Smooth muscle cell (in vitro differentiated cells): Measurements from ENCODE around the gene BNIP3. TPM values are rescaled to one million over a fixed set of nuclear protein-coding genes. Genes with fewer than 3 reads are reported as not detected.

Source experiments
- DNase-seq: peaks from one replicate; lab custom pipeline; 2025; ENCODE audit not compliant: unreplicated experiment; lab: John Stamatoyannopoulos, UW
- H2AFZ ChIP-seq: fragments of 200-600 bp; sonication (generic); 2 replicates; pipeline ENCODE4 v1.6.0; 2016; ENCODE audit warnings: antibody characterized with exemption, low read depth, mild to moderate bottlenecking
- H3F3A ChIP-seq: fragments of 200-600 bp; sonication (generic); 2 replicates; pipeline ENCODE4 v1.6.0; 2017; ENCODE audit warnings: antibody characterized with exemption, low read depth
- H3K27ac ChIP-seq: fragments of 200-600 bp; sonication (generic); 2 replicates; pipeline ENCODE4 v1.5.1; 2016; ENCODE audit warnings: low read depth, mild to moderate bottlenecking
- H3K27me3 ChIP-seq: fragments of 200-600 bp; sonication (generic); 2 replicates; pipeline ENCODE4 v1.6.1; 2016; ENCODE audit warnings: low read depth, mild to moderate bottlenecking
- H3K36me3 ChIP-seq: fragments of 200-600 bp; sonication (generic); 2 replicates; pipeline ENCODE4 v1.5.1; 2016; ENCODE audit warnings: low read depth
- H3K4me1 ChIP-seq: fragments of 200-600 bp; sonication (generic); 2 replicates; pipeline ENCODE4 v1.5.1; 2016; ENCODE audit warnings: low read depth
- H3K4me2 ChIP-seq: fragments of 200-600 bp; sonication (generic); 2 replicates; pipeline ENCODE4 v1.6.0; 2016; ENCODE audit warnings: mild to moderate bottlenecking
- H3K4me3 ChIP-seq: fragments of 200-600 bp; sonication (generic); 2 replicates; pipeline ENCODE4 v1.5.1; 2016; ENCODE audit warnings: mild to moderate bottlenecking
- H3K79me2 ChIP-seq: fragments of 200-600 bp; sonication (generic); 2 replicates; pipeline ENCODE4 v1.6.0; 2016; ENCODE audit warnings: low read depth, mild to moderate bottlenecking
- H3K9ac ChIP-seq: fragments of 200-600 bp; sonication (generic); 2 replicates; pipeline ENCODE4 v1.6.0; 2016; ENCODE audit warnings: low read depth
- H3K9me3 ChIP-seq: fragments of 200-600 bp; sonication (generic); replicated peaks from 2 replicates; pipeline ENCODE4 v1.5.1; 2016; ENCODE audit warnings: low read depth
- H4K20me1 ChIP-seq: fragments of 200-600 bp; sonication (generic); 2 replicates; pipeline ENCODE4 v1.6.0; 2016; ENCODE audit warnings: low read depth
- WGBS: methylation state at CpG from one replicate; pipeline ENCODE4 v1.1.7; 2016; ENCODE audit warnings: low lambda C conversion rate; 5-methylcytosine and 5-hydroxymethylcytosine counted together
- polyA plus RNA-seq: library from polyadenylated mRNA; unstranded; fragments of >200 nt; fragmentation: Nextera tagmentation; extraction: Ambion mirVana; gene quantifications from 2 replicates; pipeline ENCODE4 v1.2.1, GENCODE V29; 2016
- total RNA-seq: library from RNA; depleted of rRNA; stranded (reverse); fragments of >200 nt; gene quantifications from 2 replicates; pipeline ENCODE4 v1.2.3, GENCODE V29; 2014
- TF ChIP-seq, protein P1 (sequence below): fragments of 200-600 bp; sonication (generic); IDR thresholded peaks from 2 replicates; pipeline ENCODE4 v1.5.1; 2017; ENCODE audit warnings: borderline replicate concordance, mild to moderate bottlenecking, antibody characterized with exemption; ENCODE audit not compliant: insufficient read depth, poor library complexity, severe bottlenecking

Gene BNIP3
- total and polyA plus RNA-seq, 2 experiments from 2014 or later: 213 to 292 TPM

DNA sequence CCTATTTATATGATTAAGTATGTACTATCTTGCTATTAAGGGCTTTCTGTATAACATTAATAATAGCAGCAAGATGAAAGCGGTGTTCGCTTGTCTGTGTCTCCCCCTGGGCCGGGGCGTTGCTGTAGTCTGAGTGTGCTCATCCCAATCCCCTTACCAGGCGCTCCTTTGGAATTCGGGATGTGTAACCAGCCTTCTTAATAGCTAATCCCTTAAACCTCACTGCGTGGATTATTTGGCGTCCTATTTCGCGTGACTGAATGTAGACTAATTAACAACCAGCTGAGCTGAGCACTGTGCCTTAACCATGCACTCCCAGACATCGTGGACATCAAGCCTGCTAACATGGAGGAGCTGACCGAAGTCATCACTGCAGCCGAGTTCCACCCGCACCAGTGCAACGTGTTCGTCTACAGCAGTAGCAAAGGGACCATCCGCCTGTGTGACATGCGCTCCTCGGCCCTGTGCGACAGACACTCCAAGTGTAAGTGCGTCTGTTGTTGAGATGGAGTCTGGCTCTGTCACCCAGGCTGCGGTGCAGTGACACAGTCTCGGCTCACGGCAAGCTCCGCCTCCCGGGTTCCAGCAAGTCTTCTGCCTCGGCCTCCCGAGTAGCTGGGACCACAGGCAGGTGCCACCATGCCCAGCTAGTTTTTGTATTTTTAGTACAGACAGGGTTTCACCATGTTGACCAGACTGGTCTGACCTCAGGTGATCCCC lies 36.6 kb downstream of the BNIP3 start:
- no peak for DNase-seq
- no peaks in the 10 kb centered on the region for H3K27me3 ChIP-seq
- no peak overlapping the region for H2AFZ ChIP-seq
- peaks cover 4% of the 10 kb centered on the region for H3K36me3 ChIP-seq
- H3K4me2 ChIP-seq: peak overlapping the region; percentile 40
- H3K9me3 ChIP-seq: no peaks in the 10 kb centered on the region
- peaks cover 75% of the 10 kb centered on the region for H4K20me1 ChIP-seq
- H3K4me3 ChIP-seq: no peak overlapping the region
- H3K27ac ChIP-seq: peak overlapping the region; percentile 42
- H3F3A ChIP-seq: peaks cover 9% of the 10 kb centered on the region
- TF ChIP-seq, protein P1, sequence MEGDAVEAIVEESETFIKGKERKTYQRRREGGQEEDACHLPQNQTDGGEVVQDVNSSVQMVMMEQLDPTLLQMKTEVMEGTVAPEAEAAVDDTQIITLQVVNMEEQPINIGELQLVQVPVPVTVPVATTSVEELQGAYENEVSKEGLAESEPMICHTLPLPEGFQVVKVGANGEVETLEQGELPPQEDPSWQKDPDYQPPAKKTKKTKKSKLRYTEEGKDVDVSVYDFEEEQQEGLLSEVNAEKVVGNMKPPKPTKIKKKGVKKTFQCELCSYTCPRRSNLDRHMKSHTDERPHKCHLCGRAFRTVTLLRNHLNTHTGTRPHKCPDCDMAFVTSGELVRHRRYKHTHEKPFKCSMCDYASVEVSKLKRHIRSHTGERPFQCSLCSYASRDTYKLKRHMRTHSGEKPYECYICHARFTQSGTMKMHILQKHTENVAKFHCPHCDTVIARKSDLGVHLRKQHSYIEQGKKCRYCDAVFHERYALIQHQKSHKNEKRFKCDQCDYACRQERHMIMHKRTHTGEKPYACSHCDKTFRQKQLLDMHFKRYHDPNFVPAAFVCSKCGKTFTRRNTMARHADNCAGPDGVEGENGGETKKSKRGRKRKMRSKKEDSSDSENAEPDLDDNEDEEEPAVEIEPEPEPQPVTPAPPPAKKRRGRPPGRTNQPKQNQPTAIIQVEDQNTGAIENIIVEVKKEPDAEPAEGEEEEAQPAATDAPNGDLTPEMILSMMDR: no peak
- WGBS: 86% methylated on average over 28 of the region's 28 CpGs
- H3K79me2 ChIP-seq: no peaks in the 10 kb centered on the region
- no peaks in the 10 kb centered on the region for H3K4me1 ChIP-seq
- H3K9ac ChIP-seq: no peak overlapping the region

DNA sequence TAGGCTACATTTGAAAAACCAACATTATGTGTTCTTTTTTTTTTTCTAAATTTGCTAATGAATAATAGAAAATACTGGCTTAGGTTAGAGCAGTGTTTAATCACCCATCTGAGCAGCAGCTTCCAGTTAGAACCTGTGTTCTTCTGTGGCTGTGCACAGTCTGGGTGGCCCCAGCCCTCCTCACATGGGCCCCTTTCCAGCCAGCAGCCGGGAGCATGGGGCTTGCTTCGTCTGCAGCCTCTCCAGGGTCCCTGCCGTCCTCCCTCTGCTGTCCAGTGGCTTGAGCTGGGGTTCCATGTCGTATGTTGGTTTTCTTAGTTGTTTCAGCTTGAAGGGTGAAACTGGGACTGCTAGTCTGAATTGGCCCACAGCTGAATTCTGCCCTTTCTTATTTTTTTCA lies 37.3 kb downstream of the BNIP3 start:
- Histone ChIP-seq H3K4me1 (no peaks in the 10 kb centered on the region), H3K4me3 (no peak overlapping the region), H3K27ac (peak overlapping the region; percentile 14), H3K9me3 (no peaks in the 10 kb centered on the region), H3K4me2 (peak overlapping the region; percentile 40), H4K20me1 (peaks cover 82% of the 10 kb centered on the region), H3K27me3 (no peaks in the 10 kb centered on the region), H3F3A (peaks cover 9% of the 10 kb centered on the region), H2AFZ (no peak overlapping the region), H3K79me2 (peaks cover 6% of the 10 kb centered on the region), H3K9ac (no peak overlapping the region), H3K36me3 (peaks cover 4% of the 10 kb centered on the region)
- 74% methylated on average over 4 of the region's 4 CpGs for WGBS
- no peak for DNase-seq
- TF ChIP-seq, protein P1: no peak

DNA sequence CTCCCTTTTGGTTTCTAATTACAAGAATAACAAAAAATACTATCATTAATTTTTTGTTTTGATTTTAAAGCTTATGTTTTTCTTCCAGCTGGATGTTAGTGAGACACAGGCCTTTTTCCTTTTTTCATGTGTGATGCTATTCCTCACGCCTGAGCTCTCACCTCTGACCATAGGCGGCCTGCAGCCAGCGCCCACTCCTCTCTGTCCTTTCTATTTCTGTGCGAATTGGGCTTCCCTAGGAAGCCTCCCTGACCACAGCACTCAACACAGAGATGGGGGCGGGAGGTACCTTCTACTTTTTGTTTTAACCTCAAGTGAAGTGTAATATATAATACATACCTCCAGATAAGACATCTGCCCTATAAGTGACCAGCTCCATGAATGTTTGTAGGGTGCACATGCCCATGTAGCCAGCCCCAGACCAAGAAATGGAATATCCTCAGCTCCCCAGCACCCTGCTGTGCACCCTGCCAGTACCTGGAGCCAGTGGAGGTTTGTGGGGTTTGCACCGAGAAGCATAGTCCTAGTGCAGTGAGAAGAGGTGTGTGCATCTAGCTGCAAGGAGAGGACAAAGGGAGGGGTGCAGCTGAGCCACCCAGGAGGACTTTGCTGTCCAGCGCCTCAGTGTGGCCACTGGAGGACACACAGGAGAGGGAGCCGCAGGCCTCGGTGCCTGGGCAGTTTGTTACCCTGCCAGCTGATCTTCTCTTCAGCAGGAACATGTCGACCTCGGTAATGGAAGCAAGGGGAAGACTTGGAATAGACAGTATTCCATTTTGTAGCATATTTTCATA lies 38.5 kb downstream of the BNIP3 start:
- TF ChIP-seq, protein P1: no peak
- Histone ChIP-seq H3K4me1 (no peaks in the 10 kb centered on the region), H3K79me2 (peaks cover 6% of the 10 kb centered on the region), H3K9ac (no peak overlapping the region), H4K20me1 (peaks cover 85% of the 10 kb centered on the region), H3K27me3 (no peaks in the 10 kb centered on the region), H3F3A (peaks cover 9% of the 10 kb centered on the region), H3K9me3 (no peaks in the 10 kb centered on the region), H3K27ac (no peak overlapping the region), H3K4me2 (no peak overlapping the region), H3K4me3 (no peak overlapping the region), H3K36me3 (peaks cover 4% of the 10 kb centered on the region), H2AFZ (no peak overlapping the region)
- DNase-seq: no peak
- 90% methylated on average over 11 of the region's 11 CpGs for WGBS
